ENCODE results near the gene SETD4.

DNA sequence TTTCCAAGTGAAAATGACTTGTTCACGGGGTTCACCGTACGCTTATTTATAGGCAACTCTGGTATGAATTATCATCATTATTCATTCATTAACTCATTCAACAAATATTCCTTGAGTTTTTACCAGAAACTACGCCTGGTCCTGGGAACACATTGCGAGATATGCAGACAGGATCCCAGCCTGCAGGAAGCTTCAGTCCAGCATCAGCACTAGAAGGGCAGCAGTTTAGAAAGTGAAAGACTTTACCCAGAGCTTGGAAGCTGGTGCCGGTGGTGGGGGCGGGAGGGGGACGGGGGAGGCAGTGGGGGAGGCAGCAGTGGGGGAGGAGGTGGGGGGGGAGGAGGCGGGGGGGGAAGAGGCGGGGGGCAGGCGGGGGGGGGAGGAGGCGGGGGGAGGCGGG, 55.9 kb downstream of the SETD4 start:
- TF ChIP-seq CTCF (IDR thresholded peaks at IDR 0.05 in 2 of 3, conservative IDR thresholded peaks at IDR 0.05 in 1 of 3; ENCODE audit: borderline replicate concordance in 1 of 3, insufficient read depth in 1 of 3, low read depth in 2 of 3, low read length in 2 of 3) (no peak), POLR2AphosphoS5 (IDR thresholded peaks at IDR 0.05; ENCODE audit: low read depth, low read length) (no peak), POLR2A (IDR thresholded peaks at IDR 0.05; ENCODE audit: borderline replicate concordance, extremely low read depth, insufficient read depth, insufficient read length) (no peak), REST (IDR thresholded peaks at IDR 0.05; ENCODE audit: low read depth) (no peak), FOSL1 (IDR thresholded peaks at IDR 0.05; ENCODE audit: low read depth) (no peak), EZH2 (IDR thresholded peaks at IDR 0.05) (no peak), SIN3A (IDR thresholded peaks at IDR 0.05; ENCODE audit: low read depth) (no peak), ATF3 (IDR thresholded peaks at IDR 0.05) (no peak)
